ENCODE results near the gene WNT9A.

WNT9A gene

GRCh38 chr1:227943381-227944089 lies 4.2 kb downstream of the WNT9A start:
- DNase-seq (ENCODE audit: low read depth, low spot score): no peak
- no peak overlapping the region for H3K4me3 ChIP-seq (ENCODE audit: low read length)

- no peak for DNase-seq (ENCODE audit: low read depth, low spot score)
- H3K4me3 ChIP-seq (ENCODE audit: low read length): no peak overlapping the region
These were observed 4.9 kb downstream of the WNT9A start for GRCh38 chr1:227942716-227943261.

GRCh38 chr1:227942021-227942715 lies 5.6 kb downstream of the WNT9A start:
- no peak for DNase-seq (ENCODE audit: low read depth, low spot score)
- no peak overlapping the region for H3K4me3 ChIP-seq (ENCODE audit: low read length)

GRCh38 chr1:227941509-227942020 lies 6.2 kb downstream of the WNT9A start:
- no peak for DNase-seq (ENCODE audit: low read depth, low spot score)
- no peak overlapping the region for H3K4me3 ChIP-seq (ENCODE audit: low read length)

GRCh38 chr1:227940791-227941241 lies 6.9 kb downstream of the WNT9A start:
- DNase-seq (ENCODE audit: low read depth, low spot score): no peak
- H3K4me3 ChIP-seq (ENCODE audit: low read length): no peak overlapping the region

GRCh38 chr1:227939791-227940771 lies 7.7 kb downstream of the WNT9A start:
- H3K4me3 ChIP-seq (ENCODE audit: low read length): no peak overlapping the region
- DNase-seq (ENCODE audit: low read depth, low spot score): no peak

- H3K4me3 ChIP-seq (ENCODE audit: low read length): no peak overlapping the region
- DNase-seq (ENCODE audit: low read depth, low spot score): no peak
These were observed 8.6 kb downstream of the WNT9A start for GRCh38 chr1:227938911-227939790.

GRCh38 chr1:227938276-227938675 lies 9.5 kb downstream of the WNT9A start:
- DNase-seq (ENCODE audit: low read depth, low spot score): no peak
- H3K4me3 ChIP-seq (ENCODE audit: low read length): no peak overlapping the region

- DNase-seq (ENCODE audit: low read depth, low spot score): no peak
- no peak overlapping the region for H3K4me3 ChIP-seq (ENCODE audit: low read length)
These were observed 9.9 kb downstream of the WNT9A start for GRCh38 chr1:227937838-227938145.

- no peak overlapping the region for H3K4me3 ChIP-seq (ENCODE audit: low read length)
- no peak for DNase-seq (ENCODE audit: low read depth, low spot score)
These were observed 10.5 kb downstream of the WNT9A start for GRCh38 chr1:227937031-227937837.

- DNase-seq (ENCODE audit: low read depth, low spot score): no peak
- no peak overlapping the region for H3K4me3 ChIP-seq (ENCODE audit: low read length)
These were observed 11.9 kb downstream of the WNT9A start for GRCh38 chr1:227935826-227936225.

GRCh38 chr1:227934476-227935313 lies 13.0 kb downstream of the WNT9A start:
- DNase-seq (ENCODE audit: low read depth, low spot score): no peak

GRCh38 chr1:227929751-227930472 lies 17.8 kb downstream of the WNT9A start:
- no peak overlapping the region for H3K4me3 ChIP-seq (ENCODE audit: low read length)
- no peak for DNase-seq (ENCODE audit: low read depth, low spot score)

More at GRCh38 chr1:227934476-227935313, 13.0 kb downstream of the WNT9A start:
- H3K4me3 ChIP-seq (ENCODE audit: low read length): no peak overlapping the region

GRCh38 chr1:227928811-227929375 lies 18.8 kb downstream of the WNT9A start:
- no peak for DNase-seq (ENCODE audit: low read depth, low spot score)
- no peak overlapping the region for H3K4me3 ChIP-seq (ENCODE audit: low read length)

- no peak for DNase-seq (ENCODE audit: low read depth, low spot score)
- H3K4me3 ChIP-seq (ENCODE audit: low read length): no peak overlapping the region
These were observed 19.6 kb downstream of the WNT9A start for GRCh38 chr1:227927971-227928741.
